ENCODE results near the gene SMAD7. TPM values are rescaled to one million over a fixed set of nuclear protein-coding genes. Genes with fewer than 3 reads are reported as not detected.

The SMAD7 gene
- total and polyA plus RNA-seq, 4 donors = 27.3 to 98.8 (median 44.2) TPM

GRCh38 chr18:48952287-48953103 lies 1.7 kb upstream of the SMAD7 start:
- intact Hi-C loops (cut with DNase I) = loop anchor here (2.0 to 10.0 kb wide), 4 partner anchors 46 to 462 kb away; no protein-coding TSS in a partner anchor
- DNase-seq = peak; percentile 94 to 95
- peaks cover 7 to 11% of the 10 kb centered on the region in 2 donors for H3K4me1 ChIP-seq (ENCODE audit: control insufficient read depth in 1 of 2, insufficient read depth in 2 of 2, low read length in 2 of 2)

GRCh38 chr18:48951448-48952286 lies 902 bp upstream of the SMAD7 start:
- no peaks in the 10 kb centered on the region for H3K36me3 ChIP-seq (ENCODE audit: control insufficient read depth in 1 of 2, insufficient read depth in 2 of 2, low read length in 1 of 2)
- peak overlapping the region; percentile 65 to 99 for H3K4me3 ChIP-seq (ENCODE audit: low read length in 2 of 2)
- intact Hi-C loops (cut with DNase I) = loop anchor here (2.0 to 10.0 kb wide), 4 partner anchors 47 to 463 kb away; no protein-coding TSS in a partner anchor
- DNase-seq (peak; percentile 93 to 94), ATAC-seq (ENCODE audit: low FRiP score) (peak; percentile 85)
- WGBS, 2 donors = 1% methylated on average over 58 to 104 of the region's 106 CpGs
- peaks cover 6 to 9% of the 10 kb centered on the region in 2 donors for H3K4me1 ChIP-seq (ENCODE audit: control insufficient read depth in 1 of 2, insufficient read depth in 2 of 2, low read length in 2 of 2)
- H3K27me3 ChIP-seq (ENCODE audit: control insufficient read depth in 1 of 2, insufficient read depth in 2 of 2, low read length in 1 of 2) = no peaks in the 10 kb centered on the region
- H3K9me3 ChIP-seq (ENCODE audit: control insufficient read depth, low read length) = no peaks in the 10 kb centered on the region
- H3K27ac ChIP-seq (ENCODE audit: low read depth in 1 of 2, low read length in 2 of 2) = peak overlapping the region; percentile 96

More at GRCh38 chr18:48952287-48953103, 1.7 kb upstream of the SMAD7 start:
- WGBS, 2 donors = 1% methylated on average over 67 of the region's 67 CpGs
- H3K9me3 ChIP-seq (ENCODE audit: control insufficient read depth, low read length) = no peaks in the 10 kb centered on the region
- peak overlapping the region; percentile 96 to 98 for H3K27ac ChIP-seq (ENCODE audit: low read depth in 1 of 2, low read length in 2 of 2)
- H3K36me3 ChIP-seq (ENCODE audit: control insufficient read depth in 1 of 2, insufficient read depth in 2 of 2, low read length in 1 of 2) = no peaks in the 10 kb centered on the region
- ATAC-seq (ENCODE audit: low FRiP score) = peak; percentile 87
- H3K27me3 ChIP-seq (ENCODE audit: control insufficient read depth in 1 of 2, insufficient read depth in 2 of 2, low read length in 1 of 2) = no peaks in the 10 kb centered on the region
- H3K4me3 ChIP-seq (ENCODE audit: low read length in 2 of 2) = peak overlapping the region; percentile 57 to 60

- no peaks in the 10 kb centered on the region for H3K27me3 ChIP-seq (ENCODE audit: control insufficient read depth in 1 of 2, insufficient read depth in 2 of 2, low read length in 1 of 2)
- ATAC-seq (ENCODE audit: low FRiP score) (no peak), DNase-seq (peak in 1 of 2 donors; percentile 77)
- H3K9me3 ChIP-seq (ENCODE audit: control insufficient read depth, low read length) = no peaks in the 10 kb centered on the region
- peak overlapping the region; percentile 65 to 99 for H3K4me3 ChIP-seq (ENCODE audit: low read length in 2 of 2)
- intact Hi-C loops (cut with DNase I) = loop anchor here (5.0 to 10.0 kb wide), 4 partner anchors 92 to 465 kb away; no protein-coding TSS in a partner anchor
- H3K4me1 ChIP-seq (ENCODE audit: control insufficient read depth in 1 of 2, insufficient read depth in 2 of 2, low read length in 2 of 2) = peaks cover 0 to 4% of the 10 kb centered on the region in 2 donors
- H3K36me3 ChIP-seq (ENCODE audit: control insufficient read depth in 1 of 2, insufficient read depth in 2 of 2, low read length in 1 of 2) = no peaks in the 10 kb centered on the region
- WGBS, 2 donors = 0% methylated on average over 52 to 79 of the region's 79 CpGs
- peak overlapping the region; percentile 77 to 93 for H3K27ac ChIP-seq (ENCODE audit: low read depth in 1 of 2, low read length in 2 of 2)
These were observed 894 bp downstream of the SMAD7 start for GRCh38 chr18:48949606-48950535.

GRCh38 chr18:48949050-48949605 lies 1.6 kb downstream of the SMAD7 start:
- no peak for DNase-seq
- H3K4me1 ChIP-seq (ENCODE audit: control insufficient read depth in 1 of 2, insufficient read depth in 2 of 2, low read length in 2 of 2) = peaks cover 2 to 4% of the 10 kb centered on the region in 2 donors
- 0 to 1% methylated on average over 27 of the region's 27 CpGs for WGBS, 2 donors

GRCh38 chr18:48948112-48949049 lies 2.4 kb downstream of the SMAD7 start:
- Histone ChIP-seq H3K4me1 (ENCODE audit: control insufficient read depth in 1 of 2, insufficient read depth in 2 of 2, low read length in 2 of 2) (peaks cover 2 to 4% of the 10 kb centered on the region in 2 donors), H3K9me3 (ENCODE audit: control insufficient read depth, low read length) (no peaks in the 10 kb centered on the region), H3K36me3 (ENCODE audit: control insufficient read depth in 1 of 2, insufficient read depth in 2 of 2, low read length in 1 of 2) (peaks cover 0 to 2% of the 10 kb centered on the region in 2 donors), H3K27me3 (ENCODE audit: control insufficient read depth in 1 of 2, insufficient read depth in 2 of 2, low read length in 1 of 2) (no peaks in the 10 kb centered on the region), H3K4me3 (ENCODE audit: low read length in 2 of 2) (peak overlapping the region; percentile 65 to 99), H3K27ac (ENCODE audit: low read depth in 1 of 2, low read length in 2 of 2) (peak overlapping the region; percentile 38 to 93)
- intact Hi-C loops (cut with DNase I) = loop anchor here in 1 of 2 donors (10.0 kb wide), 1 partner anchor 274 kb away; no protein-coding TSS in a partner anchor
- WGBS, 2 donors = 0% methylated on average over 47 to 52 of the region's 52 CpGs
- ATAC-seq (ENCODE audit: low FRiP score) = no peak
- DNase-seq = peak in 1 of 2 donors; percentile 81

More at GRCh38 chr18:48949050-48949605, 1.6 kb downstream of the SMAD7 start:
- peaks cover 0 to under 1% of the 10 kb centered on the region in 2 donors for H3K36me3 ChIP-seq (ENCODE audit: control insufficient read depth in 1 of 2, insufficient read depth in 2 of 2, low read length in 1 of 2)
- H3K9me3 ChIP-seq (ENCODE audit: control insufficient read depth, low read length) = no peaks in the 10 kb centered on the region
- ATAC-seq (ENCODE audit: low FRiP score) = no peak
- intact Hi-C loops (cut with DNase I) = loop anchor here in 1 of 2 donors (10.0 kb wide), 1 partner anchor 274 kb away; no protein-coding TSS in a partner anchor
- H3K27ac ChIP-seq (ENCODE audit: low read depth in 1 of 2, low read length in 2 of 2) = peak overlapping the region in 1 of 2 donors; percentile 93
- peak overlapping the region; percentile 65 to 99 for H3K4me3 ChIP-seq (ENCODE audit: low read length in 2 of 2)
- H3K27me3 ChIP-seq (ENCODE audit: control insufficient read depth in 1 of 2, insufficient read depth in 2 of 2, low read length in 1 of 2) = no peaks in the 10 kb centered on the region

GRCh38 chr18:48947560-48947959 lies 3.2 kb downstream of the SMAD7 start:
- Histone ChIP-seq H3K4me3 (ENCODE audit: low read length in 2 of 2) (peak overlapping the region; percentile 65 to 99), H3K9me3 (ENCODE audit: control insufficient read depth, low read length) (no peaks in the 10 kb centered on the region), H3K36me3 (ENCODE audit: control insufficient read depth in 1 of 2, insufficient read depth in 2 of 2, low read length in 1 of 2) (peaks cover 0 to 2% of the 10 kb centered on the region in 2 donors), H3K27ac (ENCODE audit: low read depth in 1 of 2, low read length in 2 of 2) (peak overlapping the region in 1 of 2 donors; percentile 13), H3K4me1 (ENCODE audit: control insufficient read depth in 1 of 2, insufficient read depth in 2 of 2, low read length in 2 of 2) (peaks cover 2 to 4% of the 10 kb centered on the region in 2 donors), H3K27me3 (ENCODE audit: control insufficient read depth in 1 of 2, insufficient read depth in 2 of 2, low read length in 1 of 2) (no peaks in the 10 kb centered on the region)
- DNase-seq = peak; percentile 79 to 86
- 2 to 5% methylated on average over 3 of the region's 3 CpGs for WGBS, 2 donors
- ATAC-seq (ENCODE audit: low FRiP score) = no peak
- intact Hi-C loops (cut with DNase I) = loop anchor here (2.0 to 10.0 kb wide), 2 partner anchors 273 kb away; no protein-coding TSS in a partner anchor

- 7% methylated on average over 10 of the region's 10 CpGs for WGBS, 2 donors
- Histone ChIP-seq H3K36me3 (ENCODE audit: control insufficient read depth in 1 of 2, insufficient read depth in 2 of 2, low read length in 1 of 2) (peaks cover 0 to 2% of the 10 kb centered on the region in 2 donors), H3K27me3 (ENCODE audit: control insufficient read depth in 1 of 2, insufficient read depth in 2 of 2, low read length in 1 of 2) (no peaks in the 10 kb centered on the region), H3K4me1 (ENCODE audit: control insufficient read depth in 1 of 2, insufficient read depth in 2 of 2, low read length in 2 of 2) (peaks cover 2 to 4% of the 10 kb centered on the region in 2 donors), H3K4me3 (ENCODE audit: low read length in 2 of 2) (peak overlapping the region; percentile 65 to 99), H3K9me3 (ENCODE audit: control insufficient read depth, low read length) (no peaks in the 10 kb centered on the region), H3K27ac (ENCODE audit: low read depth in 1 of 2, low read length in 2 of 2) (peak overlapping the region; percentile 6 to 12)
- no peak for ATAC-seq (ENCODE audit: low FRiP score)
- intact Hi-C loops (cut with DNase I) = loop anchor here (2.0 to 10.0 kb wide), 2 partner anchors 272 kb away; no protein-coding TSS in a partner anchor
- peak in 1 of 2 donors; percentile 68 for DNase-seq
These were observed 3.7 kb downstream of the SMAD7 start for GRCh38 chr18:48947092-48947491.
